Central memory CD8-positive, alpha-beta T cell (primary cell): ENCODE results near the gene F12.

ENCODE experiments used
- ATAC-seq: fragments of 150-1000 bp; cut with Tn5 transposase; replicated peaks from 2 replicates; pipeline ENCODE4 v1.10.0; 2022; ENCODE audit warnings: mild to moderate bottlenecking, moderate FRiP score, moderate number of reproducible peaks; ENCODE audit not compliant: poor library complexity, severe bottlenecking; ENCODE audit errors: extremely low read depth
- DNase-seq, 2 donors: peaks; one replicate each; pipeline ENCODE4 v3.0.0; 2021; ENCODE audit warnings: low spot score in 2 of 2
- H3K27ac Mint-ChIP-seq: one replicate; pipeline ENCODE4 v1.8.0; 2022; ENCODE audit warnings: low read depth, mild to moderate bottlenecking, moderate library complexity, mixed read lengths
- H3K27me3 Mint-ChIP-seq: one replicate; pipeline ENCODE4 v1.8.0; 2022; ENCODE audit warnings: mixed read lengths
- H3K36me3 Mint-ChIP-seq: one replicate; pipeline ENCODE4 v1.8.0; 2022; ENCODE audit warnings: mild to moderate bottlenecking, moderate library complexity, mixed read lengths; ENCODE audit not compliant: insufficient read depth
- H3K4me1 Mint-ChIP-seq: one replicate; pipeline ENCODE4 v1.8.0; 2022; ENCODE audit warnings: mixed read lengths
- H3K4me3 Mint-ChIP-seq: one replicate; pipeline ENCODE4 v1.8.0; 2022; ENCODE audit warnings: mild to moderate bottlenecking, moderate library complexity, mixed read lengths
- H3K9me3 Mint-ChIP-seq: one replicate; pipeline ENCODE4 v1.8.0; 2022; ENCODE audit warnings: mixed read lengths

F12 gene

DNA sequence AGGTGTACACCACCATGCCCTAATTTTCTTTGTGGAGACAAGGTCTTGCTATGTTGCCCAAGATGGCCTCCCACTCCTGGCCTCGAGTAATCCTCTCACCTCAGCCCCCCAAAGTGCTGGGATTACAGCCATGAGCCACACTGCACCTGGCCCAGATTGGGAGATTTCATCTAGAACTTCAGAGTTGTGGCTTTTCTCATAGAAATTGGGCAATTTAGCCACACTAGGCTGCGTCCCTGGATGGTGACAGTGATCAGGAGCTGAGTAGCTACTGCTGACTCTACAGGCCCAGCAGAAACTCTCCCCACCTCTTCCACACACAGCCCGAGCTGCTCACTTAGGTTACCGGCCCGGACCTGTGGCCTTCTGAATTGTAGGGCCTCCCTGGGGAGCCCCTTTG lies 16.6 kb downstream of the F12 start:
- no peak for ATAC-seq
- Mint-ChIP-seq H3K9me3 (no peaks in the 10 kb centered on the region), H3K27ac (no peak overlapping the region)

DNA sequence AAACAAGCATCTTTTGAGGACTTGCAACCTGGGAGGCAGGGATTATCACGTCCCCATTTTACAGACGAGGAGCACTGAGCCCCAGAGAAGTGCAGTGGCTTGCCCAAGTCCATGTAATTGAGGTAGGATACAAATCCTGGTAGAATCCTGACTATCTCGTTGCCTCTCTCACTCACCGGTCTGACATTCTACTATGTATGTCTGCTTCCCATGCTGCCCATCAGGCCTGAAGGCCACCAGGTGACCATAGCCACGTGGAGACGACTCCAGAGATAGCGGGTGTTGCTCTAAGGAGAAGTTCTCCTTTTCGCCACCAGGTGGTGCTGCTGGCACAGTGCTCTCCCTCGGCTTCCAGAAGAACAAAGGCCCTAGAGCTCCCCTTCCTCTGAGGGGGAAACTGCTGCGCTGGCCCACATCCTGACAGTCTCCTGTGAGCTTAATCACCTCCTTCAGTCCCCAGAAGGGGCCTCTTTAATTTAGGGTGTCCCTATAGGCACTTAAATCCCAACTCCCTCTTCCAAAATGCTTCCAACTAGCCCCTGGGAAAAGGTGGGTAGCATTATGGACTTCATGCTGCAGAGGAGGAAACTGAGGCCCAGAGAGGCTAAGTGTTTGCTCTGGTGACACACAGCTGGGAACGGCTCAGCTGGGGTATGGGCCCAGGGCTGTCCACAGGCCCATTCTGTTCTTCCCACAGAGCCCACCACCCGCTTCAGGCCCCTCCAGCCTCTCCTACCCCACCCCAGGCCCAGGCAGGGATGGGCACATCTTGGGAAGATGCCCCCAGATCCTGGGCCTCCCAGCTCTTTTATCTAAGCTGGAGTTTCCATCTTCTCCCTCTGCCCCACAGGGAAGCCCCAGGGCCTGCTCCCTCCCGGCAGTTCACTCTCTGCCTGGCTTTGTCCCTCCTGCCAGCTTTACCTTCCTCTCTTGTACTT lies 18.7 kb downstream of the F12 start:
- DNase-seq (peak; percentile 86 to 88), ATAC-seq (peak; percentile 64)
- no peaks in the 10 kb centered on the region for H3K36me3 Mint-ChIP-seq
- H3K27me3 Mint-ChIP-seq: no peaks in the 10 kb centered on the region
- H3K27ac Mint-ChIP-seq: peak overlapping the region; percentile 93
- no peaks in the 10 kb centered on the region for H3K9me3 Mint-ChIP-seq
- H3K4me1 Mint-ChIP-seq: peaks cover 38% of the 10 kb centered on the region
- H3K4me3 Mint-ChIP-seq: peak overlapping the region; percentile 59

More for the DNA sequence above, 16.6 kb downstream of the F12 start:
- Mint-ChIP-seq H3K27me3 (no peaks in the 10 kb centered on the region), H3K4me3 (no peak overlapping the region), H3K4me1 (peaks cover 37% of the 10 kb centered on the region), H3K36me3 (no peaks in the 10 kb centered on the region)
- DNase-seq: no peak

DNA sequence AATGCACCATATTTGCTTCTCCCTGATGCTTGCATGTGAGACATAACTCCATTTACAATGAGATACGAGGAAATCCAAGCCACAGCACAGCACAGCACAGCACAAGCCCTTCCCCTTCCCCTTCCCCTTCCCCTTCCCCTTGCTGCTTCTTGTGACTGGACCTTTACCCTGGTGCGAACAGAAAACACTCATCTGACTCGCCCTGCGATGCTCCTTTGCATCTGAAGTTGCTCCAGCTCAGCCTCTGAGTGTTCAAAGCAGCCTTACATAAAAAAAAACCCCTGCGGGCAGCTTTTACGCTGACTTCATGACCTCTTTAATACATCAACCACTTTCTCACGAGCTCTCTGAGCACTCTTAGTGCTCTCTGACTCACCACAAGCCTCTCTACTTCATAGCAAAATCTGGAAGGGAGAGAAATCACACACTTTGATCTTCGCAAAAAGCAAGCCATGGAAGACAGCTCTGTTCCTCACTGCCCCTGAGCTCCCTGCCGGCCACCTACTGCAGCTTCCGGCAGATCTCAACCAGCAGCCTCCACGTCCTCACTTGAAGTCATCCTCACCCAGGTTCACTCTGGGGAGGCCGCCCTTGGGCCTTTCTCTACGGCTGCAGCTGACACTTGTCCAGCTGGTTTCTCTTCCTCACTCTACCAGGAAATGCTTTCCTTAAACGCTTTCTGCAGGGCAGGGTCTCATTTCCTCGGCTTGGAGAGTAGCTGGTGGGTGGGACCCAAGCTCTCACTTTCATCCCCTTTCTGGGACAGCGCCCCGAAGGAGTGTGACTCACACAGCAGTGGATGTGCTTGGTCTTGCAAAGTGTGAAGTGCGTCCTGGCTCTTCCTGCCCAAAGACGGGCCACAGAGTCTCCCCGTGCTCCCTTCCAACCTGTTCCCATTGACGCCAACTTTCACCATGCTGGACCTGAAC lies 19.9 kb downstream of the F12 start:
- H3K27me3 Mint-ChIP-seq: no peaks in the 10 kb centered on the region

DNA sequence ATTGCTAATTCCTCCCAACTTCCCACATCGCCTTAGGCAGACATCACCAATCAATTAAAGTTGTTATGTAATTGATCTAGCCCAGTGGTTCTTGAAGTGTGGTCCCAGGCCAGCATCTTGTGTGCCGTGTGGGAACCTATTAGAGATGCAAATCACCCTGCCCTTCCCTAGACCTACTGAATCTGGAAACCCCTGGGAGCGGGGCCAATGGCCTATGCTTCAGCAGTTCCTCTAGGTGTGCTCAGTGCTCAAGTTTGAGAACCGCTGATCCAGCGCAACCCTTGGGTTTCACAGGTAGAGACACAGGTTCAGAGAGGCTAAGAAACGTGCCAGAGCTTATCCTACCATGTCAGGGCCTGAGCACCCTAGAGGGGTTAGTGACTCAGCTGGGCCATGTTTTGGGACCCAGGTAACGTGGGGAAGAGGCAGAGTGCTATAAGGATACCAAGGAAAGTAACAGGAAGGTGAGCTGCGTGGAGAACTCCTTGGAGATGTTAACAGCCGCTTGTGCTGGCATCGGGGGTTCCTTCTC lies 20.8 kb downstream of the F12 start:
- no peaks in the 10 kb centered on the region for H3K9me3 Mint-ChIP-seq
- no peaks in the 10 kb centered on the region for H3K27me3 Mint-ChIP-seq
- H3K4me1 Mint-ChIP-seq: peaks cover 51% of the 10 kb centered on the region
- H3K36me3 Mint-ChIP-seq: no peaks in the 10 kb centered on the region
- ATAC-seq (no peak), DNase-seq (no peak)
- peak overlapping the region; percentile 93 for H3K27ac Mint-ChIP-seq
- peak overlapping the region; percentile 59 for H3K4me3 Mint-ChIP-seq

More for the DNA sequence above, 19.9 kb downstream of the F12 start:
- H3K4me3 Mint-ChIP-seq: peak overlapping the region; percentile 59
- no peaks in the 10 kb centered on the region for H3K9me3 Mint-ChIP-seq
- H3K4me1 Mint-ChIP-seq: peaks cover 45% of the 10 kb centered on the region
- H3K36me3 Mint-ChIP-seq: no peaks in the 10 kb centered on the region
- ATAC-seq (peak; percentile 85), DNase-seq (peak in 1 of 2 donors; percentile 50)
- H3K27ac Mint-ChIP-seq: peak overlapping the region; percentile 93

- no peaks in the 10 kb centered on the region for H3K36me3 Mint-ChIP-seq
- H3K4me1 Mint-ChIP-seq: peaks cover 54% of the 10 kb centered on the region
- DNase-seq (no peak), ATAC-seq (no peak)
- H3K9me3 Mint-ChIP-seq: no peaks in the 10 kb centered on the region
- no peaks in the 10 kb centered on the region for H3K27me3 Mint-ChIP-seq
- H3K27ac Mint-ChIP-seq: no peak overlapping the region
- no peak overlapping the region for H3K4me3 Mint-ChIP-seq
These were observed 22.0 kb downstream of the F12 start for GRCh38 chr5:177387405-177387804.

DNA sequence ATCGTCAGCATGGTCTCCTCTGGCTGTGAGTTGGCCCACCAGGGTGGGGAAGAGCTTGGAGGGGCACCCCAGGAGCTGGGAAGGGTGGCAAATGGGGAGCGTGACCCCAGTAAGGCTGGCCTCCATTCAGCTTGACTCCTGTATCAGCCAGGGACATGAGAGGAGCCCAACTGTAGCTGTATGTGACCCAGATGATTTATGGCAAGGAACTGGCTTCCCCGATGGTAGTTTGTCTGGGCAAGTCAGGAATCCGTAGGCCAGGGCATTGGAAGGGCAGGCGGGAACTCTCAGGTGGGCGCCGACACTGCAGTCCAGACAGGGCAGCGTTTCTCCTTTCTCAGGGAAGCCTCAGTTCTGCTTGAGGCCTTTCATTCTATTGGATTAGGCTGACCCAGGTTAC lies 22.8 kb downstream of the F12 start:
- no peak overlapping the region for H3K27ac Mint-ChIP-seq
- DNase-seq (no peak), ATAC-seq (no peak)
- H3K9me3 Mint-ChIP-seq: no peaks in the 10 kb centered on the region
- H3K4me1 Mint-ChIP-seq: peaks cover 57% of the 10 kb centered on the region
- no peaks in the 10 kb centered on the region for H3K36me3 Mint-ChIP-seq
- no peaks in the 10 kb centered on the region for H3K27me3 Mint-ChIP-seq
- no peak overlapping the region for H3K4me3 Mint-ChIP-seq

DNA sequence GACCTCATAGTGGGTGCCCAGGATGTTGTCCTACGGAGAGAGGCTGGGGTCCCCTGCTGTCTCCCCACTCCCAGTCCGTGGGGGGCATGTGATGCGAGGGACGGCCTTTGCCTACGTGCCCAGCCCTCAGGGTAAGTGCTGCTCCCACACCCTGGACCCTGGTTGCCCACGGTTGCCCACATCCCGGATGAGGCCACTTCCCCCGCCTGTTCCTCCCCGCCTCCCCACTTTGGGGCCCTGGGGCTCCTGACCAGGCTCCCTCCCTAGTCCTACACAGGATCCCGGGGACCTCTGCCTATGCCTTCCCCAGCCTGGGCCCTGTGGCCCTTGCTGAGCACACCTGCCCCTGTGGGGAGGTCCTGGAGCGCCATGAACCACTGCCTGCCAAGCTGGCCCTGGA lies 23.6 kb downstream of the F12 start:
- ATAC-seq (no peak), DNase-seq (no peak)
- no peaks in the 10 kb centered on the region for H3K9me3 Mint-ChIP-seq
- peaks cover 48% of the 10 kb centered on the region for H3K4me1 Mint-ChIP-seq
- H3K4me3 Mint-ChIP-seq: peak overlapping the region; percentile 4
- no peak overlapping the region for H3K27ac Mint-ChIP-seq
- no peaks in the 10 kb centered on the region for H3K36me3 Mint-ChIP-seq
- H3K27me3 Mint-ChIP-seq: no peaks in the 10 kb centered on the region

- no peak within 1 kb of the TSS for H3K27ac Mint-ChIP-seq
- DNase-seq: no peak
- peak within 1 kb of the TSS; percentile 4 for H3K4me3 Mint-ChIP-seq
- H3K27me3 Mint-ChIP-seq: no peaks in the 10 kb centered on the region
- no peaks in the 10 kb centered on the region for H3K9me3 Mint-ChIP-seq
- H3K4me1 Mint-ChIP-seq: peaks cover 41% of the 10 kb centered on the region
- no peak for ATAC-seq
- no peaks in the 10 kb centered on the region for H3K36me3 Mint-ChIP-seq
These were observed 25.2 kb downstream of the F12 start, which contains the start of gene SLC34A1 for GRCh38 chr5:177384134-177384533. TSS of gene SLC34A1 (plus strand) at chr5:177384434. CDS start at chr5:177385742, 1,308 bp downstream.

- ATAC-seq: no peak
- Mint-ChIP-seq H3K9me3 (no peaks in the 10 kb centered on the region), H3K27me3 (no peaks in the 10 kb centered on the region), H3K4me1 (peaks cover 34% of the 10 kb centered on the region), H3K4me3 (no peak overlapping the region), H3K27ac (no peak overlapping the region), H3K36me3 (no peaks in the 10 kb centered on the region)
- no peak for DNase-seq
These were observed 26.2 kb downstream of the F12 start for GRCh38 chr5:177383181-177383580.

DNA sequence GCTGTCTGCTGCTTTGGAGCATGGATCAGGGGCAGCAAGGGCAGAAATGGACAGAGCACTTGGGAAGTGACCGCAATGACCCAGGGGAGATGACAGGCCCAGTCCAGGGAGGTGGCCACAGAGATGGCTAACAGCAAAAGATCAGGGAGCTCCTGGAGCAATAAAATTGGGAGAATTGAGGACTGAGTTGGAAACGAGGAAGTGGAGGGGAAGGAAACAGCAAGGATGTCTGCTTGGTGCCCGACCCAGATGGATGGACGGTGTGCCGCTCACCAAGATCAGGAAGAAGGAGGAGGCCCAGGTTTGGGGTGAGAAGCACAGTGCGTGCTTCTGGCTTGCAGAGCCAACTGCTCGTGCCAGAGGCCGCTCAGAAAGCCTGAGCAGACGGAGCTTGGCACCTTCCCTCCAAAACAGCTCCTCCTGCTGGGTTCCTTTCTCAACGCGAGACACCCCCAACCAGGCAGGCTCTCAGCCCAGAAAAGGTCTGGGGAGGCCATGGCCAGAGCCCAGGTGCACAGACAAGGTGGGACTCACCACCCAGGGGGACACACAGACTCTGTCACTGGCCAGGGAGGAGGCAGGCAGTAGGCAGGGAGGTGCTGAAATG lies 26.8 kb downstream of the F12 start:
- H3K36me3 Mint-ChIP-seq: no peaks in the 10 kb centered on the region
- no peaks in the 10 kb centered on the region for H3K9me3 Mint-ChIP-seq
- no peak overlapping the region for H3K4me3 Mint-ChIP-seq
- no peak overlapping the region for H3K27ac Mint-ChIP-seq
- ATAC-seq (no peak), DNase-seq (no peak)
- H3K4me1 Mint-ChIP-seq: peaks cover 31% of the 10 kb centered on the region
- H3K27me3 Mint-ChIP-seq: no peaks in the 10 kb centered on the region

DNA sequence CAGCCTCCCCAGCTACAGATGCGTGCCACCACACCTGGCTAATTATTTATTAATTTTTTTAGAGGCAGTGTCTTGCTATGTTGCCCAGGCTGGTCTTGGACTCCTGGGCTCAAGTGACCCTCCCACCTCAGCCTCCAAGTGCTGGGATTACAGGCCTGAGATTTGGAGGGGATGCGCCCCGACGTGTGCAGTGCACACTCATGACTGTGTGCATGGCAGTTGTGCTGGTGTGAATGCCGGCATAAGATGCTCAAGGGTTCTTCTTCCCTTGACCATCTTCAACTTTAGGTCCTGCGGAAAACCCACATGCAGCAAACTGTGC lies 28.6 kb downstream of the F12 start:
- Mint-ChIP-seq H3K4me1 (peaks cover 31% of the 10 kb centered on the region), H3K9me3 (no peaks in the 10 kb centered on the region), H3K4me3 (no peak overlapping the region), H3K27me3 (no peaks in the 10 kb centered on the region), H3K27ac (no peak overlapping the region), H3K36me3 (no peaks in the 10 kb centered on the region)
- DNase-seq (no peak), ATAC-seq (no peak)
